Body of pancreas (tissue), 4 donors: Measurements from ENCODE around the gene SYP. TPM values are rescaled to one million over a fixed set of nuclear protein-coding genes. Genes with fewer than 3 reads are reported as not detected.
"Not testable (repeated sequence)": the region's sequence is repeated elsewhere in the genome, so short reads cannot be mapped to it uniquely, and the experiment has no call there.

ENCODE experiments used
- ATAC-seq: fragments of 150-250 bp; one replicate; pipeline ENCODE4 v1.9.1; 2016
- DNase-seq, 4 donors: peaks; one replicate each; pipeline ENCODE4 v3.0.0-alpha.2; 2019
- H3K27ac ChIP-seq, 4 donors: fragments of 200-600 bp; sonication (generic); 1 replicate in 3 of 4; 2 replicates in 1 of 4; pipeline versions ENCODE4 v1.5.1 to v1.6.1; 2016 to 2019; ENCODE audit warnings: mild to moderate bottlenecking in 1 of 4, mixed read lengths in 1 of 4, moderate library complexity in 1 of 4
- H3K27me3 ChIP-seq, 2 donors: fragments of 200-600 bp; sonication (generic); one replicate each; pipeline ENCODE4 v1.6.0; 2016; ENCODE audit warnings: mild to moderate bottlenecking in 1 of 2
- H3K36me3 ChIP-seq, 2 donors: fragments of 200-600 bp; sonication (generic); replicated peaks in 1 of 2; 2 replicates each; pipeline ENCODE4 v1.5.1; 2016; ENCODE audit warnings: low read depth in 2 of 2; ENCODE audit not compliant: insufficient read depth in 1 of 2
- H3K4me1 ChIP-seq: fragments of 200-600 bp; sonication (generic); one replicate; pipeline ENCODE4 v1.6.0; 2016
- H3K4me3 ChIP-seq, 2 donors: fragments of 200-600 bp; sonication (generic); 1 replicate in 1 of 2; 2 replicates in 1 of 2; pipeline ENCODE4 v1.5.1; 2016 to 2019
- H3K9me3 ChIP-seq, 3 donors: fragments of 200-600 bp; sonication (generic); 1 replicate in 2 of 3; 2 replicates in 1 of 3; pipeline ENCODE4 v1.5.1; 2016
- CTCF ChIP-seq, 7 experiments: fragments of 450-650 bp in 4 of 7; fragments of 200-600 bp in 3 of 7; sonication (generic) in 3 of 7; IDR thresholded peaks; one replicate each; pipeline ENCODE4 v1.5.1; 2016 to 2019; ENCODE audit warnings: antibody characterized with exemption in 7 of 7
- POLR2A ChIP-seq, 3 donors: fragments of 450-650 bp; IDR thresholded peaks; one replicate each; pipeline ENCODE4 v1.6.1; 2016; ENCODE audit warnings: antibody characterized with exemption in 3 of 3, mild to moderate bottlenecking in 2 of 3
- WGBS, 2 donors: methylation state at CpG; one replicate each; pipeline ENCODE4 v1.1.5; 2017; 5-methylcytosine and 5-hydroxymethylcytosine counted together
- intact Hi-C: fragments of 100-400 bp; cut with DNase I; formaldehyde crosslinking; loops from one replicate; pipeline ENCODE4 v1.15.1; 2023
- total RNA-seq, 2 donors: library from RNA; depleted of rRNA; stranded (reverse); fragments of >200 nt; gene quantifications; one replicate each; pipeline ENCODE4 v1.1.0, GENCODE V29; 2016

SYP gene
- total RNA-seq, 2 donors from 2014 or later = 5.4 to 6.6 TPM

- Histone ChIP-seq H3K4me1 (peaks cover 12% of the 10 kb centered on the region), H3K9me3 (no peaks in the 10 kb centered on the region), H3K27me3 (no peaks in the 10 kb centered on the region), H3K27ac (no peak overlapping the region), H3K4me3 (no peak overlapping the region), H3K36me3 (no peaks in the 10 kb centered on the region)
- DNase-seq (no peak), ATAC-seq (no peak)
- intact Hi-C loops = no loop called here
- WGBS, 2 donors = 84 to 91% methylated on average over 10 to 18 of the region's 43 CpGs
- no peak for TF ChIP-seq POLR2A (IDR thresholded peaks at IDR 0.05)
- no peak for TF ChIP-seq CTCF (IDR thresholded peaks at IDR 0.05)
Measured at GRCh38 chrX:49175435-49176274, 24.3 kb downstream of the SYP start.

GRCh38 chrX:49174723-49175122, 25.3 kb downstream of the SYP start:
- intact Hi-C loops = no loop called here
- Histone ChIP-seq H3K27ac (no peak overlapping the region), H3K36me3 (no peaks in the 10 kb centered on the region), H3K9me3 (no peaks in the 10 kb centered on the region), H3K27me3 (no peaks in the 10 kb centered on the region), H3K4me3 (no peak overlapping the region), H3K4me1 (peaks cover 12% of the 10 kb centered on the region)
- WGBS, 2 donors = 65 to 78% methylated on average over 3 of the region's 3 CpGs
- ATAC-seq = no peak
- no peak for DNase-seq
- TF ChIP-seq CTCF (IDR thresholded peaks at IDR 0.05) = no peak
- TF ChIP-seq POLR2A (IDR thresholded peaks at IDR 0.05) = no peak

GRCh38 chrX:49173544-49173943, 26.4 kb downstream of the SYP start:
- H3K4me3 ChIP-seq, ATAC-seq, intact Hi-C loops, H3K9me3 ChIP-seq, DNase-seq, H3K27me3 ChIP-seq, H3K36me3 ChIP-seq: not testable (repeated sequence)
- Histone ChIP-seq H3K27ac (peak overlapping the region in 3 of 4 donors; percentile 75 to 94 (median 89)), H3K4me1 (peaks cover 12% of the 10 kb centered on the region)
- 87% methylated on average over 6 to 8 of the region's 8 CpGs for WGBS, 2 donors

GRCh38 chrX:49172280-49172780, 27.7 kb downstream of the SYP start:
- H3K9me3 ChIP-seq = no peaks in the 10 kb centered on the region
- peaks cover 19% of the 10 kb centered on the region for H3K4me1 ChIP-seq
- intact Hi-C loops = no loop called here
- peak overlapping the region; percentile 75 to 94 (median 85) for H3K27ac ChIP-seq
- 0% methylated on average over 22 of the region's 37 CpGs; no CpG with 5 or more reads in 1 of the 2 donors for WGBS, 2 donors
- H3K27me3 ChIP-seq = no peaks in the 10 kb centered on the region
- DNase-seq (peak; percentile 77 to 86 (median 84)), ATAC-seq (peak; percentile 85)
- H3K4me3 ChIP-seq = peak overlapping the region; percentile 7 to 36
- no peaks in the 10 kb centered on the region for H3K36me3 ChIP-seq
- TF ChIP-seq CTCF (IDR thresholded peaks at IDR 0.05) (no peak), POLR2A (IDR thresholded peaks at IDR 0.05) (no peak)

- Histone ChIP-seq H3K27me3 (no peaks in the 10 kb centered on the region), H3K36me3 (no peaks in the 10 kb centered on the region), H3K4me1 (peaks cover 22% of the 10 kb centered on the region), H3K4me3 (peak within 1 kb of the TSS; percentile 7 to 36), H3K27ac (peak within 1 kb of the TSS; percentile 75 to 94 (median 85)), H3K9me3 (no peaks in the 10 kb centered on the region)
- ATAC-seq (peak; percentile 61), DNase-seq (peak; percentile 53 to 71 (median 66))
- TF ChIP-seq CTCF (IDR thresholded peaks at IDR 0.05) (no peak), POLR2A (IDR thresholded peaks at IDR 0.05) (peak; percentile 50 to 84 (median 72))
- intact Hi-C loops = no loop called here
- 1% methylated on average over 32 of the region's 46 CpGs; no CpG with 5 or more reads in 1 of the 2 donors for WGBS, 2 donors
Measured at GRCh38 chrX:49171752-49172279, 28.2 kb downstream of the SYP start, which contains the start of gene PLP2. Gene PLP2, plus strand, starts transcription at chrX:49171898. Its CDS starts 103 bp downstream, at chrX:49172001.
